IPS-11a (cell line): ENCODE data around the gene ATXN10.
"Not testable (repeated sequence)": the region's sequence is repeated elsewhere in the genome, so short reads cannot be mapped to it uniquely, and the experiment has no call there.

Experiments
- H3K4me3 ChIP-seq: one replicate; pipeline ENCODE4 v1.5.1; 2013; ENCODE audit warnings: low read depth, low read length, control low read depth

Gene ATXN10

DNA sequence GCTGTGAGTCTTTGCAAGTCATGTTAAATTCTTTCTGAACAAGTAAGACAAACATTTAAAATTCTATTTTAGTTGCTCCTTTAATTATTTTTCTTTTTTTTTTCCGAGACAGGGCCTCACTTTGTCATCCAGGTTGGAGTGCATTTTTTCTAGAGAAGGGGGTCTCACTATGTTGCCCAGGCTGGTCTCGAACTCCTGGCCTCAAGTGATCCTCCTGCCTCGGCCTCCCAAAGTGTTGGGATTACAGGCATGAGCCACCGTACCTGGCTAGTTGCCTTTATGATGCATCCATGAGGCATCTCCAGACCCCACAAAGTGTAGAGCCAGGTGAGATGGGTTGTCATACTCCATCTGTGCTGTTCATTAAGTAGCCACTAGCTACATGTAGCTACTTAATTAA is 4.4 kb downstream of the ATXN10 start:
- no peak overlapping the region for H3K4me3 ChIP-seq

DNA sequence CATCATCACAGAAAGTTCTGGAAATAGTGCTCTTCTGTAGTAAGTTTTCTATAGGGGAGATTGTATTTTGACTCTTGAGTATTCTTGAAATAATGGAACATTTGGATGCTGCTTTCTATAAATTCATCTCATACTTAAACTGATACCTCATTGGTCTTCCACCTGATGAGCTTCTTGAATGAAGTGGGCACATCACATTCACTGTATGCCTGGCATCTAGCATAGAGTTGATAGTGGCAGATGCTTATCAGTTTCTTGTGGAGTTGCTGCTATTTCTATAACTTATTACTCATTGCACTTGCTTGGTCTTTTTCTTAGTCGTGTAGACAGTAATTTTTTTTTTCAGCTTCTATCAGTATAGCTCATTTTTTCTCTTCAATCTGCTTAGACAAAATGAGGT is 5.4 kb downstream of the ATXN10 start:
- no peak overlapping the region for H3K4me3 ChIP-seq

DNA sequence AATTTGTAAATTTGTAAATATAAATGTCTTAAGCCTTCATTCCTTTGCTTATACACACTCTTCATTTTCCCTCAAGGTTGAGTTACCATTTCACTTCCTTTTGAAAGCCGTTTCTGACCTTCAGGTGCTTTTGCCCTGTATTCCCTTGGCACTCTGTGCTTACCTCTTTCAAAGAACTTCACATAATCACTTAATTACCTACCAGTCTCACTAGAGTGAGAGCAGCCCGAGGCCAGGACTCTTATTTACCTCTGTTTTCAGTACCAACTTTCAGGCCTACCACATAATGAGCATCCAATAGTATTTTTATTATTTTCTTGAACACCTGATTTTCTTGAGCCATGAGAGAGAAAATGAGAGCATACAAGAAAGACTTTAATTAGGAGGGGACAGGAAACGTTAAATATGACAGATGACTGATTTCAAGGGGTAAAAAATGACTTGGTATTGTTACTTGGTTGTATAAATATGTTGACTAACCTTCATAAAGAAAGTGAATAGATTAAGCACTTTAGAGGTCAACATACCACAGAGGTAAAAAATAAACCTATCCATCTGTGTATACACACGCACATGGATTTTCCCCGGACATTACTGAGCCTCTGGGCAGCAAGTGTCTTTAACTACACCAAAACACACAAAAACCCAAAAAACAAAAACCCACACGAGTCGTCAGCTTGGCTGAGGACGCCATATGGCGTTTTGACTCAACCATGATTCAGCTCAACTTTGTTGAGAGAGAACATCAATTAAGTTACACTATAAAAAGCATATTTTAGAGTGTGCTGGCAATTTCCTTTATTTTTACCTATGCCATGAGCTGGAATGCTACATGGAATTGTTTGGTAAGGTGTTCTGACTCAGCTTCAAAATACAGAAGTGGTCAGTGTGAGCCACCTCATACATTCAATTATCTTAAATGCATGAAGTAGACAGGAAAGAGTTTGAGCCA is 7.6 kb downstream of the ATXN10 start:
- H3K4me3 ChIP-seq: no peak overlapping the region

DNA sequence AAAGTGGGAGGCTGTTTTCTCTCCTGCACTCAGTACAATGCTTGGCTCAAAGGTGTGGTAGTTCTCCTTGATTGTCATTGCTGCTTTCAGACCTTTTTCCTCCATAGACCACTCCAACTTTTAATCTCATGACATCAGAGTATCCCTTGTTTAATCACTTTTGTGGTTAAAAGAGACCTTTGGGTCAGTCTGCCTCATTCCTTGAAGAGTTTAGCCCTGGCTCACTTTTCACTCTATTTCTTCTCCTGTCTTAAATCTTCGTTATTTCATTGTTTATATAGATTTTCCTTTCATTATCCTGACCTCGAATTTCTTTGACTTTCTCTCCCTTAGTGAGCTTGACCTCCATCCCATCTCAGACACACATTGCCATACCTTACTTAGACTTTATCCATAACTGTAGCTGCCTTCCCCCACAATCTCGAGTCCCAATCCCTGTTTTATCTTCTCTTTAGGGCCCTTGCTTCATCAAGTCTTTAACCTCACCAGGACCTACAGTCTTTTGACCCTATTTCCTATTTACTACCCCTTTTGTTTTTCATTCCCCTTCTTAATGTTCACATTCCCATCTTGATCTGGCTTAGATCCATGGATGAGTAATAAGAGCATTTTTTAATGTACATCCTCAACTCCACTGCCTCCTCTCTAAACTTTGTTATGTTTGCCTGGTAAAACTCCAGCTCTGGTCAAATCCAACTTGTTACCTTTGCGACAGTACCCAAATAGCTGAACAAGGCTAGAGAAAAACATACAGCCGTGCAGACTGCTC is 9.5 kb downstream of the ATXN10 start:
- no peak overlapping the region for H3K4me3 ChIP-seq

DNA sequence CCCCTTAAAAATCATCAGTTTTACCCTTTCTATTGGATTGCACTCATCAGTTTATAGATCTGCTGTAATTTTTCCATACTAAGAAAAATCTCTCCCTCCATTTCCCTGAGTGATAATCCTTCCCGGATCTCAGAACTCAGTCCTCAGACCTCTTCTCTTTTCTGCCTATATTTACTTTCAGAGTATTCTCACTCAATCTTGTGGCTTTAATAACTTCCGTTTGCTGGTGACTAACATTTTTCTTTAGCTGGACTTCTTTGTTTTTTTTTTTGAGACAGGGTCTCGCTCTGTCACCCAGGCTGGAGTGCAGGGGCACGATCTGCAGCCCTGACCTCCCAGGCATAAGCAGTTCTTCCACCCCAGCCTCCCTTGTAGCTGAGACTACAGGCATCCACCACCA is 10.4 kb downstream of the ATXN10 start:
- H3K4me3 ChIP-seq: no peak overlapping the region

DNA sequence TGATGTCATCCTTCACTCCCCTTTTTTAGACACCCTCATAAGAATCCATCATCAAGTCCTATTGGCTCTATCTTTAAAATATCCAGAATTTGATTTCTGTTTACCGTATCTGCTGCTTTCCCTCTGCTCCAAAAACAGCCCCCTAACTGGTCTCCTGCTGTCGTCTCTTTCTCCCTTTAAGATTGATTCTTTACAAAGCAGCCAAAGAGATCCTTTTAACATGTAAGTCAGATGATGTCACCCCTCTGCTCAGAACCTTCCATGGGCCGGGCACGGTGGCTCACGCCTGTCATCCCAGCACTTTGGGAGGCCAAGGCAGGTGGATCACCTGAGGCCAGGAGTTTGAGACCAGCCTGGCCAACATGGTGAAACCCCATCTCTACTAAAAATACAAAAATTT is 11.1 kb downstream of the ATXN10 start:
- not testable (repeated sequence) for H3K4me3 ChIP-seq

DNA sequence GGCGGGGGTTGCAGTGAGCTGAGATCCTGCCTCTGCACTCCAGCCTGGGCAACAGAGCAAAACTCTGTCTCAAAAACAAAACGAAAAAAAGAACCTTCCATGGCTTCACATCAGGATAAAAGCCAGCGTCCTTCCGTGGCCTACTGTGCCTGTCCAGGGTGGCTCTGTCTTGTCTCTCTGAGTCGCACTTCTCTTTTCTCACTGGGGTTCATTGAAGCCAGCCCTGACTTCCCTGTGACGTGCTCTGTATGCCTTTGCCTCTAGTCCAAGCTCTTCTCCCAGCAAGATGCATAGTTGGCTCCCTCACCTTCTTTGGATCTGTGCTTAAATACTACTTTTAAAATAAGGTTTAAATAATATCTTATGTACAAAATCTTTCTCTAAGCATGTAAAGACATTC is 11.6 kb downstream of the ATXN10 start:
- no peak overlapping the region for H3K4me3 ChIP-seq

DNA sequence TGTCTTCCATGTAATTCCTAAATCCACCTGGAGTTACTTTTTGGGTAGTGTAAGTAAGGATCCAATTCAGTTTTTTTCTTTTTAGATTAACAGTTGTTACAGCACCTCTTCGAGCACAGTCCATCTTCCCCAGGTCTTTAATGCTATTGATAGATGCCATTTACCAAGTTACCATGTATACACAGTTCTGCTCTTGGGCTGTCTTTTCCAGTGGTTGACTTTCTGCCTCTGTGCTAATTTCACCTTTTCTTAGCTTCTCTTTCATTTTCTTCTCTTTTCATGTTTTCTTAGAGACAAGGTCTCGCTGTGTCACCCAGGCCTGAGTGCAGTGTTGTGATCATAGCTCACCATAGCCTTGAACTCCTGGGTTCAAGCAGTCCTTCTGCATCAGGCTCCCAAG is 12.0 kb downstream of the ATXN10 start:
- H3K4me3 ChIP-seq: no peak overlapping the region

DNA sequence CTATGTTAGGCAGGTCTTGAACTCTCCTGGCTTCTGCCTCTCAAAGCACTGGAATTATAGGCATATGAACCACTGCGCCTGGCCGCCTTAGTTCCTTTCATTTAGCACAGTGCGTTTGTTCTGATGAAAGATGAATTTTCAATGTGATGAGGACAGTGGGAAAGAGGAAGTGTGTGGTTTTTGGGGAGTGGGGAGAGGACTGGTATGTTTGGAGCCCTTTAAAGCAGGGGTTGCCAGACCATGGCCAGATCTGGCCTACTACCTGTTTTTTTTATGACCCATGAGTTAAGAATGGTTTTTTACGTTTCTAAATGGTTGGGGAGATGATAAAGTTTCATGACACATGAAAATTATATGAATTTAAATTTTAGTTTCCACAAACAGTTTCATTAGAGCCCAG is 12.5 kb downstream of the ATXN10 start:
- no peak overlapping the region for H3K4me3 ChIP-seq

DNA sequence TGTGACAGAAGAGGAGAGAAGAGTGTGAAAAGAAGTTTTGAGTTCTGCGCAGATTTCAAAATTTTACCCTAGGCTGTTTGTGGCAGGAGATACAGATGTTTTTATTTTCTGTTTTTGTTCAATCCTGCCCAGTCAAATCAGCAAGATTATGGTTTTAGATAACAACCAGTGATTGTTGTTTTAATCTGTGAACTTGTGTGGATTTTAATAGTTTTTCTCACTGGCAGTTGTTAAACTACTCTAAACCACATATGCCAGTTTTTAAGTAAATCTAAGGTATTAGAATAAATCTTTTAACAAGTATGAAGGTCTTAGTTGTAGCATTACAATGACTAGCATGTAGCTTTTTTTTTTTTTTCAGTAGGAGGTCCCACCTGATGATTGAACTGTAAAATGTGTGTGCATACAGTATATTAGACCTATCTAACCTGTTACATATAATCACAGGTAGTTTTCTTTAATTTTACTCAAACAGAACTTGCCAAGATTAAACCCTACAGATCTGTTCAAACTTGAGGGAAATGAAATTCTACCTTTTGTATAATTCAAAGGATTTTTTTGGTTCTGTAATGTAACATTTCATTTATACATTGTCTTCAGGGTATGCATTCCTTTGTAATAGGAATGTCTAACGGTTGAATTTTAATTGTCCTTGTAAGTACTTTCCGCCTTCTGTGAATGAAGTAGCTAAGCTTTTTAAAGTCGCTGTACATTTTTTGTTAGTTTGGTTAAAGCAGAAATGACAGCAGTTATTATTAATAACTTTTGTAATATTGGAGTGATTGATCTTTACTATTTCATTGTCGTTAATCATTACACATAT is 13.3 kb downstream of the ATXN10 start:
- H3K4me3 ChIP-seq: no peak overlapping the region

DNA sequence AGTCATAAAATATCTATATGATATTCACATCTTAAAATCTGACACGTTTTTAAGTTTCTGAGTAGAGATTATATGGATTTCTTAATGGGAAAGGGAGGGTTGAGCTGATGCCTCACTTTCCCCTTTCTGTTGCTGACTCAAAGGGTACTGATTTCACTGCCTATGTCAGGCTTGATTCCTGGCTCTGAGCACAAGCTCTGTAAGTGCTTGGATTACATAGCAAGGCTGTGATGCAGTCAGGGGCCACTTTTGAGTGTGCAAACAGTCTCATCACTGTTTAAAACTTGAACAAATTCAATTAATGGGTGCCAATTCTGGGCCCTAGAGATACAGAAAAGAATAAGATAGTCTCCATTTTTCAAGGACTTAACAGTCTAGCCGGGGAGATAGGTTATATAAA is 14.4 kb downstream of the ATXN10 start:
- no peak overlapping the region for H3K4me3 ChIP-seq

DNA sequence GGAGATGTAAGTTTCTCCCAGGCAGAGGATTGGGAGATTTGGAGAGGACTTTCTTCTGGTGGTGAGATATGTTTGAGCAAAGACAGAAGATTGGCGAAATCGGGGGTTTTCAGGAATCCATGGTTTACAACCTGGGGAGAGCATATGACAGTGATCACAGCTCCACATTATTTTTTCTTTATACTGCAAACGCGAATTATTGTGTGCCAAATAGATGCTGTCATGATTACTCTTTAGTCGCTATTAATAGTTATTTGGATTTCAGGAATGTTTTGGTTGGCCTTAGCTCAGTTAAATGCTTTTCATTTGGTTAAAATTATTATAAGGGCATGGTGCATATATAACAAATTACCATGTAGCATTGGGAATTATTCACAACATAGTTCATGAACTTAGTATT is 15.2 kb downstream of the ATXN10 start:
- no peak overlapping the region for H3K4me3 ChIP-seq

DNA sequence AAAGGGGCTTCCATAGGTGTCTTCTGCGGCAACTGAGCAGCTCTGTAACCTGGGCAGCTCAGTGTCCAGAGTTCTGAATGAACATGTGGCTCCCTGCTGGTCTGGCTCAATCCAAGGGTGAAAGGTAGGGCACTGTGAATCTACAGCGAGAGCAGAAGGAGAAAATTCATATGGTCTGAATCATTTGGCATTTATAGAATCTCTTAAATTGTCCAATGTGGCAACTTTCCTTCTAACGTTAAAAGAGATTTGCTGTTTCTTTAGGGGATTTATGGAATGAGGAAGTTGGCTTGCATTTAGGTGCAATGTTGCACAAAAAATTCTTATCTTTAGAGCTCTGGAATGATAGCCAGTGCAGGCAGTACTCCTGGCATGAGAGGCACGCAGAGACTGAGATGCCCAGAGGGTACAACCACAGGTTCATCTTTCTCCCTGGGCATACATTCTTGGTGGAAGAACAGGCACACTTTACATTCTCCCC is 17.0 kb downstream of the ATXN10 start:
- H3K4me3 ChIP-seq: no peak overlapping the region

DNA sequence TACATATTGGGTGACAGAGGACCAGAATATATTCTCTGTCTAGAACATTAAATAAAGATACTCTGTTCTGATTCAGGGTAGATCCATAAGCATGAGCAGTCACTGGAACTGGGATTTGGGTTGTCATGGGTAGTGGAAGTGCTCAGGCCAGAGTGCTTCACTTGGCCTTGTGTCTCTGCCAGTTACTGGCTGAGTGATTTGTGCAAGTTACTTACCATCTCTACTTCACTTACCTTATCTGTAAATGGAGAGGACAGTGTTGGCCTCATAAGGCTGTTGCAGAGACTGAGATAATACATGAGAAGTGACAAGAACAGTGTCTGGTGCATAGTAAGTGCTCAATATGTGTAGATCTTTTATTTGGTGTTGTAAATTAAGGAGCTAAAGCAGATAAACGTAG is 17.6 kb downstream of the ATXN10 start:
- H3K4me3 ChIP-seq: no peak overlapping the region

DNA sequence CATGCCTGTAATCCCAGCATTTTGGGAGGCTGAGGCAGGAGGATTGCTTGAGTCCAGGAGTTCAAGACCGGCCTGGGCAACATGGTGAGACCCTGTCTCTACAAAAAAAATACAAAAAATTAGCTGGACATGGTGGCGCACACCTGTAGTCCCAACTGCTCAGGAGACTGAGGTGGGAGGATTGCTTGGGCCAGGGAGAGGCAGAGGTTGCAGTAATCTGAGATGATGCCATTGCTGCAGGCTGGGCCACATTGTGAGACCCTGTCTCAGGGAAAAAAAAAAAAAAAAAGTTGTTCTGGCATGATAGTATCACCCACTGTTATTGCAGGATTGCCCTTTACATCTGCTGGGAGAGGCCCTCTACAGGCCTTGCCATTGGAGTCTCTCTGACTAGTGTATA is 18.4 kb downstream of the ATXN10 start:
- H3K4me3 ChIP-seq: no peak overlapping the region

DNA sequence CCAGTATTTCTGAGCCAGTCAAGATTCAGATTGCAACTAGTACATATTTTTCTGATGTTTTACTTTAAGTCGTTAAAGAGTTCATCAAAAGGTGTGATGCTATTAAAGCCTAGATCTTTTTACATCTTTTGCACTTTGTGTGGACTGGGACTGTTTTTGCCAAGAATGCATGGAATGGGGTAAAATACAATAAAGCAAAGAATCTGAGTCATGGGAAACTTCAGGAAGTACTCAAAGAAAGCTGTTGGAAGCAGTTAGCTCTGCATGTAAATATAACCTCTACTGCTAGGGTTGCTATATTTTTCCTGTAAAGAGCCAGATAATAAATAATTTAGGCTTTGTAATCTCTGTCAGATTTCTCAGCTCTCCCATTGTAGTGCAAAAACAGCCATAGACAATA is 20.9 kb downstream of the ATXN10 start:
- no peak overlapping the region for H3K4me3 ChIP-seq

DNA sequence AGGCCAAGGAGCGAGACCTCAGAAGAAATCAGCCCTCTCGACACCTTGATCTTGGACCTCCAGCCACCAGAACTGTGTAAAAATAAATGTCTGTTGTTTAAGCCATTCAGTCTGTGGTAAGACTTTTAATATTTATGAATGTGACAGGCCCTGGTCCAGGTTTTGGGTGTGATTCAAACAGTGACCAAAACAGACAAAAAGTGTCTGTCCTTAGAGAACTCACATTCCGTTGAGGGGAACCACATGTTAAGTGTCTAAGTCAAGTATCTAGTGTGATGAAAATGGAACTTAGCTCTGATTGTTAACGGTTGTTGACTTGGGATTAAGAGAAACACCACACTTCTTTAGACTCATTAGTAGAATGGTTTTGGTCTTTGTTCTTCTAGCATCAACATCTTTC is 22.2 kb downstream of the ATXN10 start:
- H3K4me3 ChIP-seq: no peak overlapping the region

DNA sequence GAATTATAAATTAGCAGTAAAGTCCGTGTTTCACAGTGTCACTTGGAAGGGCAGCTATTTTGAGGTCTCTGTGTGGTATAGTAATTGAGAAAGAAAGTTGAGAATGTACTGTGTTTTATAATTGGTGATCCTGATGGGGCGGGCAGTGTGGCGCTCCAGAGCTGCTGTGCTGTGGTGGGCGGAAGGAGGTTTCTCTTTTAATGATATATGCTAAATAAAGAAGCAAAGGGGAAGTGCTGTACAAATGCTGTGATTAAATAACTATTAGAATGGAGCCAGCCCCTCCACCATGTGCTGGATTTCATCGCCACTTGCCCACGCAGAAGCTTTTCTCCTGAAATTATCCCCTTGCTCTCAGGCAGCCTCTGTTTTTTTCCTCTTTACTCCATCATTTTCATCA is 24.6 kb downstream of the ATXN10 start:
- no peak overlapping the region for H3K4me3 ChIP-seq

DNA sequence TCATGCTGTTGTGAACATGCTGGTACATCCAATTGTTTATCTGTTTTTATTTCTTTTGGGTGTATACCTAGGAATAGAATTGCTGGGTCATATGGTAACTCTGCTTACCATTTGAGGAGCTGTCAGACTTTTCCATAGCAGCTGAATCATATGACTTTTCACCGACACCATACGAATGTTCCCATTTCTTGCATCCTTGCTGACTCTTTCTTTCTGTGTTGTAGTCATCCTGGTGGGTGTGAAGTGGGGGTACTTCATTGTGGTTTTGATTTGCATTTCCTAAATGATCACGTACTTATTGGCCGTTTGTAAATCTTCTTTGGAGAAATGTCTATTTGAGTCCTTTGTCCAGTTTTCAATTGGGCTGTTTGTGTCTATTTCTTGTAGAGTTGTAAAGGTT is 26.5 kb downstream of the ATXN10 start:
- no peak overlapping the region for H3K4me3 ChIP-seq

DNA sequence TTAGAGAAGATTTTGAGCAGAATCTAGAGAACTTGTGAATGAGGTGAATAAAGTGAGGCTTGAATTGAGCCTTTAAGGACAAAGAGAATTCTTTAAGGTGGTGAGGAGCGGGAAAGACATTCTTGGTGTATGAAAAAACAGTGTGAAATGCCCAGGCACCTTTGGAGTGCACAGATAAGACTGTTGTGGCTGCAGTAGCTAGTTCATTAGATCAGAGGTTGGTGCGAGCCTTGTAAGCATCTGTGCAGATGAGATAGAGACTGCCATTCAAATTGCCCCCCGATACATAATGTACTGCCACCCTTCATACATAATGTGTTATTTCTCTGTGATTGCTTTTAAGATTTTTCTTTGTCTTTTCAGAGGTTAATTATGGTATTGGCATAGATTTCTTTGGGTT is 31.3 kb downstream of the ATXN10 start:
- no peak overlapping the region for H3K4me3 ChIP-seq

DNA sequence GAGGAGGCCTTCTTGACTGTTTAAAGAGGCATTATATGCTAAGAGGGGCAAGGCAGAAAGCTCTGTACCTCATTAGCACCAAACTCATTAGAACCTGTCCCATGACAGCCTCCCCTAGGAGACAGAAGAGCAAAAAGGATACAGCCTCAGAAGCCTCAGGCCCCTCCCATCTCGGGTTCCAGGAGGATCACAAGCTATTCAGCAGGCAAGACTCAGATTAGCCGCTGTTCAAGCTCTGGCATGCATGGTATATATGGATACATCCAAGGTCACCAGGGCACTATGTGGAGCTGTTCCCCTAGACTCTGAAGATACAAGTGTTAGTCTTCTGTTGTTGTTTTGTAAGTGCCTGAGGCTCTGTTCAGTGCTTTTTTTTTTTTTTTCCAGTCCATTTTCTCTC is 32.1 kb downstream of the ATXN10 start:
- no peak overlapping the region for H3K4me3 ChIP-seq
